H9 (cell line): ENCODE results near the gene ITGAE. TPM values are rescaled to one million over a fixed set of nuclear protein-coding genes. Genes with fewer than 3 reads are reported as not detected.

Experiments used
- DNase-seq: peaks from one replicate; pipeline ENCODE4 v3.0.0-alpha.2; 2017
- H2AFZ ChIP-seq: one replicate; pipeline ENCODE4 v1.6.1; 2013; ENCODE audit warnings: mild to moderate bottlenecking, low read length, control low read depth, moderate library complexity
- H2AK5ac ChIP-seq: 2 replicates; pipeline ENCODE4 v1.6.1; 2013; ENCODE audit warnings: low read length, control low read depth, mixed read lengths; ENCODE audit not compliant: insufficient read length
- H2BK120ac ChIP-seq: one replicate; pipeline ENCODE4 v1.6.1; 2013; ENCODE audit warnings: low read depth, mild to moderate bottlenecking, low read length, control low read depth, inconsistent platforms; ENCODE audit not compliant: poor library complexity, severe bottlenecking
- H2BK12ac ChIP-seq: 2 replicates; pipeline ENCODE4 v1.6.1; 2013; ENCODE audit warnings: low read length, control low read depth, mixed read lengths, low read depth; ENCODE audit not compliant: insufficient read length
- H2BK15ac ChIP-seq: 2 replicates; pipeline ENCODE4 v1.6.1; 2013; ENCODE audit warnings: low read depth, low read length, control low read depth
- H2BK20ac ChIP-seq: one replicate; pipeline ENCODE4 v1.6.1; 2013; ENCODE audit warnings: low read depth, mild to moderate bottlenecking, low read length, control low read depth, inconsistent platforms; ENCODE audit not compliant: poor library complexity, severe bottlenecking
- H2BK5ac ChIP-seq: 2 replicates; pipeline ENCODE4 v1.6.1; 2013; ENCODE audit warnings: low read length, control low read depth, mixed read lengths; ENCODE audit not compliant: insufficient read length
- H3K14ac ChIP-seq: 2 replicates; pipeline ENCODE4 v1.6.1; 2013; ENCODE audit warnings: low read length, control low read depth; ENCODE audit not compliant: insufficient read depth
- H3K18ac ChIP-seq: 2 replicates; pipeline ENCODE4 v1.6.1; 2013; ENCODE audit warnings: low read depth, mild to moderate bottlenecking, mixed read lengths, low read length, control low read depth; ENCODE audit not compliant: insufficient read length
- H3K23ac ChIP-seq: 2 replicates; pipeline ENCODE4 v1.6.1; 2013; ENCODE audit warnings: low read length, control low read depth, mixed read lengths, low read depth; ENCODE audit not compliant: insufficient read length
- H3K23me2 ChIP-seq: 2 replicates; pipeline ENCODE4 v1.6.1; 2013; ENCODE audit warnings: low read depth, mild to moderate bottlenecking, mixed read lengths, low read length, control low read depth; ENCODE audit not compliant: insufficient read length, poor library complexity, severe bottlenecking
- H3K27ac ChIP-seq: 2 replicates; pipeline ENCODE4 v1.5.1; 2013; ENCODE audit warnings: low read length, control low read depth, mixed read lengths, low read depth; ENCODE audit not compliant: insufficient read length
- H3K27me3 ChIP-seq: 2 replicates; pipeline ENCODE4 v1.6.1; 2013; ENCODE audit warnings: low read length, control low read depth, inconsistent platforms; ENCODE audit not compliant: insufficient read depth
- H3K4ac ChIP-seq: 2 replicates; pipeline ENCODE4 v1.6.1; 2013; ENCODE audit warnings: low read depth, mild to moderate bottlenecking, control low read depth, inconsistent platforms, low read length, moderate library complexity
- H3K4me1 ChIP-seq: 2 replicates; pipeline ENCODE4 v1.6.1; 2013; ENCODE audit warnings: low read length, control low read depth, inconsistent platforms; ENCODE audit not compliant: insufficient read depth
- H3K4me2 ChIP-seq: 2 replicates; pipeline ENCODE4 v1.6.1; 2013; ENCODE audit warnings: low read length, control low read depth, mixed read lengths; ENCODE audit not compliant: insufficient read length, insufficient read depth
- H3K56ac ChIP-seq: 2 replicates; pipeline ENCODE4 v1.6.1; 2013; ENCODE audit warnings: low read depth, mild to moderate bottlenecking, mixed read lengths, low read length, control low read depth; ENCODE audit not compliant: insufficient read length
- H3K79me1 ChIP-seq: 2 replicates; pipeline ENCODE4 v1.6.1; 2013; ENCODE audit warnings: low read depth, mild to moderate bottlenecking, moderate library complexity, low read length, control low read depth, inconsistent platforms; ENCODE audit not compliant: insufficient read depth, poor library complexity, severe bottlenecking
- H3K79me2 ChIP-seq: 2 replicates; pipeline ENCODE4 v1.6.1; 2013; ENCODE audit warnings: low read length, control low read depth, inconsistent platforms; ENCODE audit not compliant: insufficient read depth
- H3K9ac ChIP-seq: 2 replicates; pipeline ENCODE4 v1.6.1; 2013; ENCODE audit warnings: low read length, control low read depth, mixed read lengths; ENCODE audit not compliant: insufficient read length; ENCODE audit errors: extremely low read depth
- H3K9me3 ChIP-seq: one replicate; pipeline ENCODE4 v1.6.1; 2013; ENCODE audit warnings: low read depth, low read length, inconsistent platforms; ENCODE audit not compliant: control insufficient read depth
- H3T11ph ChIP-seq: one replicate; pipeline ENCODE4 v1.6.1; 2013; ENCODE audit warnings: mild to moderate bottlenecking, low read length, control low read depth, inconsistent platforms
- H4K20me1 ChIP-seq: one replicate; pipeline ENCODE4 v1.6.1; 2013; ENCODE audit not compliant: control insufficient read depth, insufficient read length, insufficient read depth
- H4K5ac ChIP-seq: 2 replicates; pipeline ENCODE4 v1.6.1; 2013; ENCODE audit warnings: low read depth, mild to moderate bottlenecking, mixed read lengths, low read length, control low read depth; ENCODE audit not compliant: insufficient read length
- H4K8ac ChIP-seq: replicated peaks from 2 replicates; pipeline ENCODE4 v1.6.1; 2013; ENCODE audit warnings: low read length, control low read depth, mixed read lengths, low read depth; ENCODE audit not compliant: insufficient read length
- H4K91ac ChIP-seq: 2 replicates; pipeline ENCODE4 v1.6.1; 2013; ENCODE audit warnings: low read depth, mild to moderate bottlenecking, moderate library complexity, mixed read lengths, low read length, control low read depth; ENCODE audit not compliant: insufficient read length
- H3K27ac Mint-ChIP-seq, 3 experiments: 2 replicates in 2 of 3; 3 replicates in 1 of 3; pipeline ENCODE4 v1.8.0; 2020 to 2021; ENCODE audit warnings: mixed read lengths in 3 of 3, mild to moderate bottlenecking in 1 of 3, moderate library complexity in 1 of 3
- H3K27me3 Mint-ChIP-seq: 2 replicates; pipeline ENCODE4 v1.8.0; 2021; ENCODE audit warnings: low read depth, mild to moderate bottlenecking, moderate library complexity, mixed read lengths
- H3K36me3 Mint-ChIP-seq, 3 experiments: 2 replicates in 2 of 3; 3 replicates in 1 of 3; pipeline ENCODE4 v1.8.0; 2020 to 2021; ENCODE audit warnings: low read depth in 3 of 3, mixed read lengths in 3 of 3; ENCODE audit not compliant: insufficient read depth in 1 of 3
- H3K4me1 Mint-ChIP-seq, 2 experiments: 2 replicates each; pipeline ENCODE4 v1.8.0; 2020; ENCODE audit warnings: mixed read lengths in 2 of 2
- H3K4me3 Mint-ChIP-seq, 2 experiments: 2 replicates in 1 of 2; 3 replicates in 1 of 2; pipeline ENCODE4 v1.8.0; 2020 to 2021; ENCODE audit warnings: mild to moderate bottlenecking in 2 of 2, mixed read lengths in 2 of 2, moderate library complexity in 1 of 2
- H3K9me3 Mint-ChIP-seq, 2 experiments: 2 replicates in 1 of 2; 3 replicates in 1 of 2; pipeline ENCODE4 v1.8.0; 2020; ENCODE audit warnings: mild to moderate bottlenecking in 2 of 2, mixed read lengths in 2 of 2, moderate library complexity in 1 of 2
- WGBS: extraction: QIAGEN DNeasy Blood & Tissue Kit; methylation state at CpG from one replicate; pipeline ENCODE4 v1.1.7; 2013; ENCODE audit warnings: missing lambda C conversion rate, low lambda C conversion rate, mixed read lengths; ENCODE audit not compliant: insufficient read length; ENCODE audit errors: extremely low coverage; 5-methylcytosine and 5-hydroxymethylcytosine counted together
- total RNA-seq: library from RNA; stranded (reverse); gene quantifications from 2 replicates; pipeline ENCODE4 v1.2.1, GENCODE V29; 2021
- TF ChIP-seq, protein P1 (sequence below): fragments of 200-600 bp; sonication (generic); conservative IDR thresholded peaks from 3 replicates; pipeline ENCODE4 v1.8.0; 2021; ENCODE audit warnings: antibody characterized with exemption, mild to moderate bottlenecking

ITGAE gene
- total RNA-seq, 1 experiment from 2014 or later: 23.5 TPM

DNA sequence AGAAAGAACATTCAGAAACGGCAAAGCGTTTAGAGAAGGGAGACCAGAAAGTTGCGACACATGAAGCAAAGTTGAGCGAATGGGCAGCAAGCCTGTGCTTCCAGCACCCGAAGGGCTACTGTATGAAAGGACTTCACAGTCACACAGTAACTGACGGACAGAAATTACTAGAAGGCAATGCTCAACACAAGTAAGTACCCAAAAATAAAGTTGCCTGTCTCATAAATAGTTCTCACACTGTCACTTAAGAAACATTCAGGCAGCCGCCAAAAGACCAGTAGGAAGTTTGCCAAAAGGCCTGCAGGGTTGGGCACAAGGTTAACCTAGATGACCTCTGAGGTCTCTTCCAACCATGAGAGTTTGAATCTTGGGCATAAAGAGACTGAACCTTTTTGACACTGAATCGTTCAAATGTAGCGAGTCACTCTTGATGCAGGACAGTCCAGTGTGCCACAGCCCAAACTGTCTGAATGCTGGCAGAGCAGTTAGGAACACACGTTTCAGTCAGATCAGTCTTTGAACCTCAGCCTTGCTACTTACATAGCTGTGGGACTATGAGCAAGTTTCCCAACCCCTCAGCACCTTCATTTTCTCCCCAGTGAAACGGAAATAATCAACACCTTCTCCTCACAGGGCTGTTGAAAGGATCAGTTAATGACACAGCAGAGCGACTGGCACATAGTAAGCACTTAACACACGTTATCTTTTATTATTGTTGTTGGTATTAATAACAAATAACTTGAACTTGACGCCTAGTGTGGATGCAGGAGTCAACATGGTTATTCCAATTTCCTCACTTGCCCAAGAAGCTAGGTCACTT, 34.6 kb upstream of the ITGAE start:
- Histone ChIP-seq H3K14ac (no peak overlapping the region), H3K4ac (no peak overlapping the region), H2BK12ac (no peak overlapping the region), H2AFZ (no peak overlapping the region), H3K27ac (no peak overlapping the region), H3K23ac (no peak overlapping the region), H3K56ac (no peak overlapping the region), H2BK120ac (no peak overlapping the region), H2BK20ac (no peak overlapping the region), H3T11ph (no peak overlapping the region), H4K8ac (no peak overlapping the region), H2BK5ac (no peak overlapping the region), H3K18ac (no peak overlapping the region), H3K79me2 (0 out of 2 replicates have a peak, but pooled peaks cover 2% of the 10 kb centered on the region), H4K91ac (no peak overlapping the region), H3K23me2 (no peaks in the 10 kb centered on the region), H3K79me1 (peaks cover 4% of the 10 kb centered on the region), H2BK15ac (no peak overlapping the region), H4K5ac (no peak overlapping the region), H3K9ac (no peak overlapping the region), H3K4me1 (no peaks in the 10 kb centered on the region), H4K20me1 (no peaks in the 10 kb centered on the region), H3K9me3 (no peaks in the 10 kb centered on the region), H3K4me2 (no peak overlapping the region), H3K27me3 (no peaks in the 10 kb centered on the region), H2AK5ac (no peak overlapping the region)
- no peaks in the 10 kb centered on the region for H3K4me1 Mint-ChIP-seq
- peaks cover 27 to 71% (median 68%) of the 10 kb centered on the region in 3 experiments; a peak in 6 of 7 replicates for H3K36me3 Mint-ChIP-seq
- no peak for DNase-seq
- H3K9me3 Mint-ChIP-seq: no peaks in the 10 kb centered on the region
- H3K27me3 Mint-ChIP-seq: peaks cover under 1% of the 10 kb centered on the region; the same call in 1 of the 2 replicates
- H3K4me3 Mint-ChIP-seq: no peak overlapping the region
- no CpG with 5 or more reads among the region's 14 CpGs for WGBS
- TF ChIP-seq, protein P1, sequence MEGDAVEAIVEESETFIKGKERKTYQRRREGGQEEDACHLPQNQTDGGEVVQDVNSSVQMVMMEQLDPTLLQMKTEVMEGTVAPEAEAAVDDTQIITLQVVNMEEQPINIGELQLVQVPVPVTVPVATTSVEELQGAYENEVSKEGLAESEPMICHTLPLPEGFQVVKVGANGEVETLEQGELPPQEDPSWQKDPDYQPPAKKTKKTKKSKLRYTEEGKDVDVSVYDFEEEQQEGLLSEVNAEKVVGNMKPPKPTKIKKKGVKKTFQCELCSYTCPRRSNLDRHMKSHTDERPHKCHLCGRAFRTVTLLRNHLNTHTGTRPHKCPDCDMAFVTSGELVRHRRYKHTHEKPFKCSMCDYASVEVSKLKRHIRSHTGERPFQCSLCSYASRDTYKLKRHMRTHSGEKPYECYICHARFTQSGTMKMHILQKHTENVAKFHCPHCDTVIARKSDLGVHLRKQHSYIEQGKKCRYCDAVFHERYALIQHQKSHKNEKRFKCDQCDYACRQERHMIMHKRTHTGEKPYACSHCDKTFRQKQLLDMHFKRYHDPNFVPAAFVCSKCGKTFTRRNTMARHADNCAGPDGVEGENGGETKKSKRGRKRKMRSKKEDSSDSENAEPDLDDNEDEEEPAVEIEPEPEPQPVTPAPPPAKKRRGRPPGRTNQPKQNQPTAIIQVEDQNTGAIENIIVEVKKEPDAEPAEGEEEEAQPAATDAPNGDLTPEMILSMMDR: no peak
- peak overlapping the region in 1 of 3 experiments; percentile 4; a peak in 1 of 7 replicates for H3K27ac Mint-ChIP-seq
